GM08714 (cell line): ENCODE measurements around the gene FUT2.
A peak's percentile ranks its signal among the peaks of the same experiment; 100 is the strongest.
"Not testable (repeated sequence)": the region's sequence is repeated elsewhere in the genome, so short reads cannot be mapped to it uniquely, and the experiment has no call there.

Source experiments
- H3K4me3 ChIP-seq: fragments of 200-500 bp; sonication (Bioruptor generic); 2 replicates; pipeline ENCODE4 v1.5.1; 2014; ENCODE audit warnings: mild to moderate bottlenecking, low read length, inconsistent platforms
- ZNF274 ChIP-seq: IDR thresholded peaks from 2 replicates; pipeline ENCODE4 v1.6.1; 2012; ENCODE audit warnings: mild to moderate bottlenecking, low read depth, low read length

The FUT2 gene

GRCh38 chr19:48695743-48696352 is at the start of gene FUT2:
FUT2 (plus strand) TSS chr19:48695971; CDS start chr19:48702957, 6,986 bp downstream.
- no peak within 1 kb of the TSS for H3K4me3 ChIP-seq
- TF ChIP-seq ZNF274, result no peak

DNA sequence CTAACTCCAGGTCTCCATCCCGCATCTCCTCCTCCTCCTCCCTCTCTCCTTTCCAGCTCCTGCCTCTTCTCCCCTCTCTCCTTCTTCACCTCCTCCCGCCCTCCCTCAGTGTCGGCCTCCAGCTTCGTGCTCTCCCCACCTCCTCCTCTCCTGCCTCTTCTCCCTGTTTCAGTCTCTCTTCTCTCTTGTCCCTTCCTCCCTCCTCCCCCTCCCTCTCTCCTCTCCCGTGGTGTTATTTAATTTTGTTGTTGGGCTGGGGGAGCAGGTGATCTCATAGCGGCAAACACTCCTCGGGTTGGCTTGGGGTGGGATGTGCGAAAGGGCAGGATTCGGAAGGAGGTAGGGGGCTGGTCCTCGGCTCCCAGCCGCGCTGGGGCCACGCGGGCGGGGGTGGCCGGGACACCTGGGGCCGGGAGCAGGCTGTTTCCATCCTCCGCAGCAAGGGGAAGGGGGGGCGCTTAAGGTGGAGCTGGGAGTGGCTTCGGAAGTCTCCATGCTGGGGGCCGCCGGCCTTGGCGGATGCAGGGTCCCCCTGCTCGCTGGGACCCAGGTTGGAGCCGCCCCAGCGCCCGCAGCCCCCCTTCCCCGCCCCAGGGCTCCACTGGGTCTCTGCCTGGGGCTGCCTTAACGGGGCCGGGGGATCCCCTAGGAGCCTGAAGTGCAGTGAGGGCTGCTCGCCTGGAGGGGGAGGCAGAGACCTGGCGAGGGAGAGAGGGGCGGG is 49.6 kb upstream of the FUT2 start, which contains the start of gene CA11:
CA11 (minus strand) TSS at position 187 of the 721 bp plus-strand sequence. CDS start 555 bp downstream, outside the sequence.
- TF ChIP-seq ZNF274, result no peak
- peak within 1 kb of the TSS; percentile 44; the same call in 1 of the 2 replicates for H3K4me3 ChIP-seq

DNA sequence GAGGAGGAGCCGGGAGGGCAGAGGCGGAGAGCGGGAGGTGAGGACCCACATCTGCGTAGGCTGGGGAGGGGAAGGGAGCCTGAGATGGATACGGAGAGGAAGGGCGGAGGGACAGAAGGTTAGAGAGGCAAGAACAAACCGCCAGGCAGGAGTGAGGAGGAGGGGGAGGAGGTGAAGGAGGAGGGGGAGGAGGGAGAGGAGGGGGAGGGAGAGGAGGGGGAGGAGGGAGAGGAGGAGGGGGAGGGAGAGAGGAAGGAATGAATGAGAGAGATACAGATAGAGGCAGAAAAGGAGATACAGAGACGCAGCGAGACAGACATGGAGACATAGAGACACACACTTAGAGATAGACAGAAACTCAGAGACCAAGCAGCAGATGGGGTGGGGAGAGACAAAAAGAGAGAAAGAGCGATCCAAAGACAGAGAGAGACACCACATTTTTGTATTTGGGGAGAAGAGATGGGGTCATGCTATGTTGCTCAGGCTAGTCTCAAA is 49.0 kb upstream of the FUT2 start:
- TF ChIP-seq ZNF274, result no peak
- no peak overlapping the region for H3K4me3 ChIP-seq

DNA sequence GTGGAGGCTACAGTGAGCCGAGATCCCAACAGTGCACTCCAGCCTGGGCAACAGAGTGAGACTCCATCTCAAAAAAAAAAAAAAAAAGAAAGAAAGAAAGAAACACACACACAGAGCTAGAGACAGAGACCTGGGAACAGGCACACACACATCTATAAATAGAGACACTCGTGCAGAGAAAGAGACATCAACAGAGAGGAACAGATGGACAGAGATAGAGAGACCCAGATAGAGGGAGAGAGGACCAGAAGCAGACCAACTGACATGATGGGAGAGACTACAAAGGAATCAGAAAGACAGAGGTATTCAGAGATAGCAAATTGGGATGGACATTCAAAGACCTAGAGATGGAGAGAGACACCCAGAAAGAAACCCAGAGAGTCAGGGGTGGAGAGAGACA is 47.6 kb upstream of the FUT2 start:
- TF ChIP-seq ZNF274, result no peak
- no peak overlapping the region for H3K4me3 ChIP-seq

GRCh38 chr19:48650974-48651682 is 44.6 kb upstream of the FUT2 start:
- no peak overlapping the region for H3K4me3 ChIP-seq
- TF ChIP-seq ZNF274, result no peak

GRCh38 chr19:48651683-48652048 is 44.1 kb upstream of the FUT2 start:
- no peak for TF ChIP-seq ZNF274
- H3K4me3 ChIP-seq, result no peak overlapping the region

- TF ChIP-seq ZNF274, result no peak
- H3K4me3 ChIP-seq, result no peak overlapping the region
These were observed 41.3 kb upstream of the FUT2 start for GRCh38 chr19:48654299-48655059.

DNA sequence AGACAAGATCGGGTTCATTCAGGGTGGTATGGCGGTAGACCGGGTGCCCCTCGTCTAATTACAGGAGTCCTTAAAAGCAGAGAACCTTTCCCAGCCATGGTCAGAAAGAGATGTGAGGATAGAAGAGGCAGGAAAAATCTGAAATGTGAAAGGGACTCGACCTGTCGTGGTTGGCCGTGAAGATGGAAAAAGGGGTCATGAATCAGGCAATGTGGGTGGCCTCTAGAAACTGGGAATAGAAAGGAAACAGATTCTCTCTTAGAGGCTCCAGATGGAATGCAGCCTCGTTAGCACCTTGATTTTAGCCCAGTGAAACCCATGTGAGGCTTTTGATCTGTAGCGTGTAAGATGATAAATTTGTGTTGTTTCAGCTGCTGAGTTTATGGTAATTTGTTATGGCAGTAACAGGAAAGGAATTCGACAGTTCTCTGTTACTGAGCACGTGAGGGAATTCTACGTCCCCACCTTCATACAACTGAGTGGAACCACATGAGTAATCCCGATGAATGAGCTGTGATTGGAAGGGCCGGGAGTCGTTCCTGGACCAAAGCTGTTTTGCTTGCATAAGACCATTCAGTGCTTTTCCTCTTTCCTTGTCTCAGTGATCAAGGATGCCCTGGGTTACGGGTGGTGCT is 38.8 kb upstream of the FUT2 start:
- no peak overlapping the region for H3K4me3 ChIP-seq

DNA sequence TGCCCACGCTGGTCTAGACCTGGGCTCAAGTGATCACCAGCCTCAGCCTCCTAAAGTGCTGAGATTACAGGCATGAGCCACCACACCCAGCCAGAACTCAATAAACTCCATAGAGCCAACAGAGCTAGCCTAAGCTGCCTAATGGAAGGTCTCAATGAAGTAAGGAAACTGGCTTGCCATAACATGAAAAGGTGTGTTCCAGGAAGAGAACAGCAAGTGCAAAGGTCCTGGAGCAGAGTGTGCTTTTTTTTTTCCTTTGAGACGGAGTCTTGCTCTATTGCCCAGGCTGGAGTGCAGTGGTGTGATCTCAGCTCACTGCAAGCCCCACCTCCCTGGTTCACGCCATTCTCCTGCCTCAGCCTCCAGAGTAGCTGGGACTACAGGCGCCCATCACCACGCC is 37.9 kb upstream of the FUT2 start:
- H3K4me3 ChIP-seq, result not testable (repeated sequence)

More for the DNA sequence above, 38.8 kb upstream of the FUT2 start:
- TF ChIP-seq ZNF274, result no peak

DNA sequence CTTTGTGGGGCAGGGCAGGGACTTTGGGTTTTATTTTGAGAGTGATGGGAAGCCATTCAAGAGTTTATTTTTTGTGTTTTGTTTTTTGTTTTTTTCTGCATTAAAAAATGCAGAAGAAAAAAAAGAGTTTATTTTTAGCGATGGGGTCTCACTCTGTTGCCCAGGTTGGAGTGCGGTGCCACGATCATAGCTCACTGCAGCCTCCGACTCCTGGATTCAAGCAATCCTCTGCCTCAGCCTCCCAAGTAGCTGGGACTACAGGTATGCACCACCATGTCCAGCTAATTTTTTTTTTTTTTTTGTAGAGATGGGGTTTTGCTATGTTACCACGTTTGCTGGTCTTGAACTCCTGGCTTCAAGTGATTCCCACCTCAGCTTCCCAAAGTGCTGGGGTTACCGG is 37.3 kb upstream of the FUT2 start:
- H3K4me3 ChIP-seq, result no peak overlapping the region
- no peak for TF ChIP-seq ZNF274

DNA sequence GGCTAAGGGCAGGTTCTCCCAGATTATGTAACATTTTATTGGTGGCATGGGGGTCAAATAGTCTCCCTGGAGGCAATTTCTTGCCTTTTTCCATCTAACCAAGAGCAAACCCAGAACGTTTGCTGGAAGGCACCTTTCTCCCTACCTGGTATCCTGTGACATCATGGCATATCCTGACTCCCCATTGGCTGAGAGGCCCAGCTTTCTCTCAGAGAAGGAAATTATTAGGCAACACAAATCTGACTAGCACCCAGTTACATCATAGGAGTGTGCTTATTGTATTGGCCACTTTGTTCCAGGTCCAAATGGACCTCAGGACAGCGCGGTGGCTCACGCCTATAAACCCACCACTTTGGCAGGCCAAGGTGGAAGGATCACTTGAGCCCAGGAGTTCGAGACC is 36.0 kb upstream of the FUT2 start:
- no peak for TF ChIP-seq ZNF274
- no peak overlapping the region for H3K4me3 ChIP-seq

- TF ChIP-seq ZNF274, result no peak
- no peak overlapping the region for H3K4me3 ChIP-seq
These were observed 34.7 kb upstream of the FUT2 start for GRCh38 chr19:48660852-48661710.

DNA sequence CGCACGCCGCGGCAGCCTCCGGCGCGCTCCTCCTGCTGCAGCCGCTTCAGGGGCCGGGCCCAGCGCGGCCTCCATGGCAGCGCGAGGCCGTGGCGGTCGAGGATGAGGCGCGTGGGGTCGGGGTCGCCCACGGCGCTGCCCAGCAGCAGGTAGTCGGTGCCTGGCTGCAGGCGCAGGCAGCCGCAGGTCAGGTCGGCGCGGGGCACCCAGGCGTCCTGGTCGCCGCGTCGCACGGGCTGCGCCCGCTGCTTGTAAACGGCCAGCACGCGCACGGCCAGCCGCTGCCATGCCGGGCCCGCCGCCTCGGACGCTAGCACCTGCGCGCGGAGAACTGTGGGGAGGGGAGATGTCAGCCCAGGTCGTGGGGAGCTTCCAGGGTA is 34.1 kb upstream of the FUT2 start:
- no peak for TF ChIP-seq ZNF274
- no peak overlapping the region for H3K4me3 ChIP-seq

- H3K4me3 ChIP-seq, result no peak overlapping the region
These were observed 32.1 kb upstream of the FUT2 start for GRCh38 chr19:48663667-48664066.

More at GRCh38 chr19:48663667-48664066, 32.1 kb upstream of the FUT2 start:
- TF ChIP-seq ZNF274, result no peak
